GM12865 (cell line): ENCODE measurements around the gene PRPF8.
A peak's percentile ranks its signal among the peaks of the same experiment; 100 is the strongest.

ENCODE experiments used
- DNase-seq: peaks from one replicate; pipeline ENCODE4 v3.0.0; 2010; ENCODE audit warnings: low read depth
- H3K4me3 ChIP-seq: 2 replicates; pipeline ENCODE4 v1.5.1; 2011; ENCODE audit warnings: mild to moderate bottlenecking, low read depth, low read length, control low read depth
- TF ChIP-seq, protein P1 (sequence below): IDR thresholded peaks from 2 replicates; pipeline ENCODE4 v1.5.1; 2011; ENCODE audit warnings: low read length, control low read depth, low read depth, inconsistent platforms; ENCODE audit not compliant: insufficient read depth; ENCODE audit errors: missing control alignments

The PRPF8 gene

GRCh38 chr17:1634841-1635650 lies 49.6 kb downstream of the PRPF8 start:
- H3K4me3 ChIP-seq = no peak overlapping the region
- TF ChIP-seq, protein P1, sequence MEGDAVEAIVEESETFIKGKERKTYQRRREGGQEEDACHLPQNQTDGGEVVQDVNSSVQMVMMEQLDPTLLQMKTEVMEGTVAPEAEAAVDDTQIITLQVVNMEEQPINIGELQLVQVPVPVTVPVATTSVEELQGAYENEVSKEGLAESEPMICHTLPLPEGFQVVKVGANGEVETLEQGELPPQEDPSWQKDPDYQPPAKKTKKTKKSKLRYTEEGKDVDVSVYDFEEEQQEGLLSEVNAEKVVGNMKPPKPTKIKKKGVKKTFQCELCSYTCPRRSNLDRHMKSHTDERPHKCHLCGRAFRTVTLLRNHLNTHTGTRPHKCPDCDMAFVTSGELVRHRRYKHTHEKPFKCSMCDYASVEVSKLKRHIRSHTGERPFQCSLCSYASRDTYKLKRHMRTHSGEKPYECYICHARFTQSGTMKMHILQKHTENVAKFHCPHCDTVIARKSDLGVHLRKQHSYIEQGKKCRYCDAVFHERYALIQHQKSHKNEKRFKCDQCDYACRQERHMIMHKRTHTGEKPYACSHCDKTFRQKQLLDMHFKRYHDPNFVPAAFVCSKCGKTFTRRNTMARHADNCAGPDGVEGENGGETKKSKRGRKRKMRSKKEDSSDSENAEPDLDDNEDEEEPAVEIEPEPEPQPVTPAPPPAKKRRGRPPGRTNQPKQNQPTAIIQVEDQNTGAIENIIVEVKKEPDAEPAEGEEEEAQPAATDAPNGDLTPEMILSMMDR = no peak
- no peak for DNase-seq

DNA sequence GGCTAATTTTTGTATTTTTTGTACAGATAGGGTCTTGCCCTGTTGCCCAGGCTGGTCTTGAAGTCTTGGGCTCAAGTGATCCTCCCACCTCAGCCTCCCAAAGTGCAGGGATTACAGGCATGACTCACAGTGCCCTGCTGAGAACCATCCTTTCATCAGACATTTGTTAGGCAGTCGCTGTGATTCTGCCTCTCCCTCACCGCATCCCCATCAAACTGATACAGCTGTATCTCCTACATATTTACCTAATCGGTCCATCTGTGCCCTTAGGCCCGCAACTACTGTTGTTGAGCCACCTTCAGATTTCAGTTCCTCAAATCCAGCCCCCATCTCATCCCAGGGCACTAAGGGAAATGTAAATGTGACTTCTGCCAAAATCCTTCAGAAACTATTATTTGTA lies 54.0 kb downstream of the PRPF8 start:
- DNase-seq = no peak
- TF ChIP-seq, protein P1 = no peak
- H3K4me3 ChIP-seq = no peak overlapping the region

DNA sequence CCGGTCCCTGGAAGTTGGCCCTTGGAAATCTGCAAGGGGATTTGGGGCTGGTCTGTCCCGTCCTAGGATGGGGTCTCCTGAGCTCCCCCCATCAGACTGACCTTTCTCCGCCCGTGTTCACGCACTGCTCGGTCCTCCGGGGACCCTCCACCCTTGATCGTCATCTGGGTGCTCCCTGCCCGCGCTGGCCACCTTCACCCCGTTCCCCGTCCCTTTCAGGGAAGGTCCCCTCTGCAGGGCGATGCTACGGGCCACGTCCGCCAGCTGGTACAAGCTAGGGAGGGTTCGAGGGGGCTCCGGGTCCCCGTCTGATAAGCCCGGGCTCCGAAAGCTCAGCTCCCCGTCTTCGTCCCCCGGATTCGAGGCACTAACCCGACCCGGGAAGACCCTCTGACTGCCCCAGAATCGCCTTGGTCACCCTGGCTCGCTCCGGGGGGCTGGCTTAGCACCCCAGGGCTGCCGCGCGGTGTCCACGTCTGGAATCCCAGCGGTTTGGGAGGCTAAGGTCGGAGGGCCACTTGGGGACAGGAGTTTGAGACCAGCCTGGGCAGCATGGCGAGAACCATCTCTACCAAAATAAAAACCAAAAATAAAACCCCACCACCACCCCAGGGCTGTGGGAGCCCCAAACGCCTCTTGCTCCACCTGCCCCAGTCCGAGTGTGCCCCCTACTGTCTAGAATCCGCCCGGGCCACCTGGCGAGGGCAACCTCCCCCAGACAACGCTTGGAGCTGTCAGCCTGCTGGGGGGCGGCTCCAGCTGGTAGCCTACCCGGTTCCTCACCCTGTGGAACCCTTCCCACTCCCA lies 55.0 kb downstream of the PRPF8 start:
- H3K4me3 ChIP-seq = peak overlapping the region; percentile 86
- TF ChIP-seq, protein P1 = peak; percentile 74
- DNase-seq = peak; percentile 84

DNA sequence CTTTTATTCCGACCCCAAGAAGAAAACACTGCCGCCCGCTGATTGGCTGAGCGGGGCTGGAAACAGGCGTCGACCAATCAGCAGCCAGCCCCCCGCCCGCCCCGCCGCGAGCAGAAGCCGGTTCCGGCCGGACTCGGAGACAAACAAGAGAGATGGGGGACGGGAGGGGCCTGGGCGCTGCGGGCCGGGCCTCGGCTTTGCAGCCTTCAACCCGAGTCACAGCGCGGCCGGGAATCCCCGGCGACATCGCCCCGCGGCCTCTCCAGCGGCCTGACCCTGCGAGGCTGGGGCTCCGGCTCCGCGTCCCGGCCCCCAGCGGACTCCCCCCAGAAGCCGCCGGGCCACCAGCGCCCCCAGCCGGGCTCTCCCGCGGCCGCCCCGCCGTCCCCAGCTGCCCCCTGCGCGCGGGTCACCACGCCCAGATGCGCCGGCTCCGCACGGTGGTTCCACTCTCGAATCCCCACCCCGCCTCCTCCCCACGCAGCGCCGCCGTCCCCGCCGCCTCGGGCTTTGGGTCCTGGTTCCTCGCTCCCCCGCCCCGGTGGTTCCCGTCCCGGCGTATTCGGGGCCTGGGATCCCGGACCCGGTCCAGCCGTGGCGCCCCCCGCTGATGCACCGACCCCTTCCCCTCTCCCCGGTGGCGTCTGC lies 55.7 kb downstream of the PRPF8 start:
- TF ChIP-seq, protein P1 = peak; percentile 39
- H3K4me3 ChIP-seq = peak overlapping the region; percentile 86
- DNase-seq = peak; percentile 97

DNA sequence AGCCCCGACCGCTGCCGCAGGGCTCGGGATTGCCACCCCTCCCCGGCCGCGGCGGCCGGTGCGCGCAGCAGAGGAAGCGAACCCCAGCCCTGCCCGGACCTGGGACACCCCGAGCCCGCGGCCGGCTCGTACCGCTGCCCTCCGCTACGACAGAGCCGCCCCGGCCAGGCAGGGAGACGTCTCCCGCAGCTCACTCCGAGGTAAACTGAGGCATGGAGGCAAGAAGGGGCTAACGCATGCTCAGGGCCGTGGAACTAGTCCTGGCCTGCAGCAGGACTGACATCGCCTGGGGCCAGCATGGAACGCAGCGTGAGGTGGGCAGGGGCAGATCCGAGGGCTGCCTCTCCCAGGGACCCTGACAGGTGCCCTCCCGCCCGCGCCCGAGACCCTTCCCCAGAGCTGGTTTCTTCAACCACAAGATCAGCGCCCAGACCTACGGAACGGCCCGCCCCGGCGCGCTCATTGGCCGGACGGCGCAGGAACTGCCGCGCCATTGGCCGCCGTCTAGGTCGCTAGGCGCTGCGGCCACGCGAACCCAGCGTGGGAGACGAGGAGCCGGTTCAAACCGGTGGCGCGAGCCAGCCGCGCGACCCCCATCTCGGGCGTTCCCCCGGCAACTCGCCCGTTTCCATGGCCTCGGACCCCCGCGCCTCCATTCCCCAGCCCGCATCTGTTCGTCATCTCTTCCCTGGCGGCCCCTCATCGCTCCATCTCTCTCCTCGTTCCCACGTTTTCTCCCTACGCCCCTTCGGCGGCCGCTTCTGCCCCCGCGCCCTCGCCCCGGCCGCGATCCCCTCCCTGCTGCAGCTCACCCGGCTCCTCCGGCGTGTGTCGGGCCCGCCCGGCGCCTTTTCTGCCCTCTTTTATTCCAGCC lies 56.4 kb downstream of the PRPF8 start, which contains the start of gene SLC43A2:
TSS of gene SLC43A2 (minus strand) at position 853 of the 874 bp plus-strand sequence. CDS start 960 bp downstream, outside the sequence.
- peak within 1 kb of the TSS; percentile 86 for H3K4me3 ChIP-seq
- TF ChIP-seq, protein P1 = no peak
- DNase-seq = peak; percentile 91
